IMR-90 (cell line): Measurements from ENCODE around the gene ATOH8. TPM values are rescaled to one million over a fixed set of nuclear protein-coding genes. Genes with fewer than 3 reads are reported as not detected.

Source experiments
- ATAC-seq: fragments of 200-7000 bp; cut with Tn5 transposase; 2 replicates; pipeline ENCODE4 v1.9.1; 2020; ENCODE audit warnings: low read depth, mild to moderate bottlenecking, moderate library complexity
- BruUV-seq: library from RNA; stranded (reverse); fragments of 400-500 nt; replicated peaks from 2 replicates; lab custom pipeline; 2021; lab: Mats Ljungman, UMichigan
- CTCF ChIA-PET: fragments of 300-600 bp; formaldehyde crosslinking; extraction: SDS; loops from one replicate; lab custom pipeline; 2021; ENCODE audit warnings: antibody characterized with exemption; lab: Yijun Ruan, JAX
- POLR2A ChIA-PET: fragments of 300-600 bp; sonication (Branson Sonifier 250); formaldehyde crosslinking; loops from one replicate; lab custom pipeline; 2022; ENCODE audit warnings: antibody characterized with exemption; ENCODE audit not compliant: unreplicated experiment; lab: Charles Lee
- DNase-seq: peaks from one replicate; pipeline ENCODE4 v3.0.0; 2013
- H2AFZ ChIP-seq: replicated peaks from 2 replicates; pipeline ENCODE3; 2013; ENCODE audit warnings: low read length, mild to moderate bottlenecking; ENCODE audit not compliant: poor library complexity
- H2AK5ac ChIP-seq: 2 replicates; pipeline ENCODE4 v1.6.1; 2013; ENCODE audit warnings: low read depth, low read length, inconsistent platforms
- H2AK9ac ChIP-seq: replicated peaks from 2 replicates; pipeline ENCODE3; 2013; ENCODE audit warnings: mild to moderate bottlenecking, low read depth, low read length, moderate library complexity; ENCODE audit not compliant: poor library complexity
- H2BK120ac ChIP-seq: 2 replicates; pipeline ENCODE4 v1.6.1; 2013; ENCODE audit warnings: low read depth, low read length, inconsistent platforms
- H2BK15ac ChIP-seq: 3 replicates; pipeline ENCODE4 v1.6.1; 2013; ENCODE audit warnings: low read depth, low read length, inconsistent platforms
- H2BK20ac ChIP-seq: 2 replicates; pipeline ENCODE4 v1.6.1; 2013; ENCODE audit warnings: low read depth, mild to moderate bottlenecking, inconsistent platforms, low read length, moderate library complexity
- H2BK5ac ChIP-seq: 2 replicates; pipeline ENCODE4 v1.6.1; 2013; ENCODE audit warnings: mild to moderate bottlenecking, low read depth, low read length, inconsistent platforms; ENCODE audit not compliant: poor library complexity, severe bottlenecking
- H3K14ac ChIP-seq: replicated peaks from 2 replicates; pipeline ENCODE4 v1.6.1; 2013; ENCODE audit warnings: low read depth, low read length, inconsistent platforms
- H3K18ac ChIP-seq: 2 replicates; pipeline ENCODE4 v1.6.1; 2013; ENCODE audit warnings: low read depth, low read length, control low read depth
- H3K23ac ChIP-seq: 2 replicates; pipeline ENCODE4 v1.6.1; 2013; ENCODE audit warnings: low read depth, low read length, inconsistent platforms
- H3K27ac ChIP-seq: 2 replicates; pipeline ENCODE4 v1.5.1; 2013; ENCODE audit warnings: mild to moderate bottlenecking, control low read depth, low read length; ENCODE audit not compliant: insufficient read depth
- H3K27me3 ChIP-seq: 2 replicates; pipeline ENCODE4 v1.6.1; 2013; ENCODE audit warnings: low read length; ENCODE audit not compliant: control insufficient read depth, insufficient read depth
- H3K36me3 ChIP-seq: 2 replicates; pipeline ENCODE4 v1.6.1; 2013; ENCODE audit warnings: low read length, mixed read lengths; ENCODE audit not compliant: control insufficient read depth, insufficient read depth
- H3K4ac ChIP-seq: 2 replicates; pipeline ENCODE4 v1.6.1; 2013; ENCODE audit warnings: low read depth, low read length, inconsistent platforms
- H3K4me1 ChIP-seq: 2 replicates; pipeline ENCODE4 v1.6.1; 2013; ENCODE audit warnings: low read length, mixed read lengths; ENCODE audit not compliant: control insufficient read depth, insufficient read depth
- H3K4me2 ChIP-seq: 2 replicates; pipeline ENCODE4 v1.6.1; 2013; ENCODE audit warnings: low read depth, mild to moderate bottlenecking, control low read depth, low read length, moderate library complexity
- H3K4me3 ChIP-seq: 2 replicates; pipeline ENCODE4 v1.5.1; 2013; ENCODE audit warnings: low read depth, mild to moderate bottlenecking, control low read depth, low read length, moderate library complexity; ENCODE audit not compliant: insufficient read depth
- H3K56ac ChIP-seq: 2 replicates; pipeline ENCODE4 v1.6.1; 2013; ENCODE audit warnings: low read length, inconsistent platforms; ENCODE audit not compliant: insufficient read depth; ENCODE audit errors: extremely low read depth
- H3K79me1 ChIP-seq, 2 experiments: 2 replicates each; pipeline ENCODE4 v1.6.1; 2013; ENCODE audit warnings: low read length in 2 of 2, inconsistent platforms in 1 of 2, low read depth in 1 of 2
- H3K9ac ChIP-seq: 2 replicates; pipeline ENCODE4 v1.6.1; 2013; ENCODE audit warnings: low read depth, low read length, control low read depth
- H3K9me1 ChIP-seq: 2 replicates; pipeline ENCODE4 v1.6.1; 2013; ENCODE audit warnings: low read length, inconsistent platforms; ENCODE audit not compliant: insufficient read depth
- H3K9me3 ChIP-seq: 2 replicates; pipeline ENCODE4 v1.6.1; 2013; ENCODE audit warnings: low read length; ENCODE audit not compliant: control insufficient read depth, insufficient read depth
- H4K20me1 ChIP-seq: 2 replicates; pipeline ENCODE4 v1.6.1; 2013; ENCODE audit warnings: low read length, inconsistent platforms; ENCODE audit not compliant: insufficient read depth
- H4K5ac ChIP-seq: 2 replicates; pipeline ENCODE4 v1.6.1; 2013; ENCODE audit warnings: mild to moderate bottlenecking, low read depth, low read length, control low read depth
- H4K8ac ChIP-seq, 2 experiments: 2 replicates each; pipeline ENCODE4 v1.6.1; 2013; ENCODE audit warnings: low read depth in 2 of 2, low read length in 2 of 2, control low read depth in 1 of 2, inconsistent platforms in 1 of 2
- H4K91ac ChIP-seq: 2 replicates; pipeline ENCODE4 v1.6.1; 2013; ENCODE audit warnings: low read depth, low read length, inconsistent platforms; ENCODE audit not compliant: insufficient read depth
- BHLHE40 ChIP-seq: fragments of 150-350 bp; IDR thresholded peaks from 2 replicates; pipeline ENCODE4 v1.6.1; 2016; ENCODE audit warnings: mild to moderate bottlenecking, low read depth, low read length
- CEBPB ChIP-seq: IDR thresholded peaks from 2 replicates; pipeline ENCODE4 v1.6.1; 2012; ENCODE audit warnings: low read depth, low read length, improper control_type of control experiment
- CHD1 ChIP-seq: IDR thresholded peaks from 2 replicates; pipeline ENCODE4 v1.6.1; 2012; ENCODE audit warnings: low read depth, low read length, improper control_type of control experiment
- FOS ChIP-seq: fragments of 150-350 bp; IDR thresholded peaks from 2 replicates; pipeline ENCODE4 v1.6.1; 2016; ENCODE audit warnings: low read depth, low read length
- MAFK ChIP-seq: IDR thresholded peaks from 2 replicates; pipeline ENCODE4 v1.6.1; 2012; ENCODE audit warnings: low read depth, low read length, improper control_type of control experiment
- MAZ ChIP-seq: IDR thresholded peaks from 2 replicates; pipeline ENCODE4 v1.6.1; 2012; ENCODE audit warnings: low read depth, mild to moderate bottlenecking, low read length, improper control_type of control experiment, moderate library complexity, borderline replicate concordance
- MXI1 ChIP-seq: IDR thresholded peaks from 2 replicates; pipeline ENCODE4 v1.6.1; 2012; ENCODE audit warnings: low read depth, mild to moderate bottlenecking, low read length, moderate library complexity, borderline replicate concordance
- NFE2L2 ChIP-seq: fragments of 150-350 bp; IDR thresholded peaks from 2 replicates; pipeline ENCODE4 v1.6.1; 2016; ENCODE audit warnings: low read depth, mild to moderate bottlenecking, low read length
- RAD21 ChIP-seq: IDR thresholded peaks from 2 replicates; pipeline ENCODE4 v1.6.1; 2012; ENCODE audit warnings: low read length, improper control_type of control experiment
- RCOR1 ChIP-seq: IDR thresholded peaks from 2 replicates; pipeline ENCODE4 v1.6.1; 2012; ENCODE audit warnings: mild to moderate bottlenecking, low read length, improper control_type of control experiment; ENCODE audit not compliant: insufficient replicate concordance
- RFX5 ChIP-seq: IDR thresholded peaks from 2 replicates; pipeline ENCODE4 v1.8.0; 2012; ENCODE audit warnings: low read depth, mild to moderate bottlenecking, low read length, moderate library complexity
- SMC3 ChIP-seq: fragments of 150-350 bp; IDR thresholded peaks from 2 replicates; pipeline ENCODE4 v1.6.1; 2016; ENCODE audit warnings: low read depth, mild to moderate bottlenecking, antibody characterized with exemption, low read length, moderate library complexity
- WGBS, 2 experiments: methylation state at CpG; one replicate each; pipeline versions ENCODE4 v1.1.5 to v1.1.7; 2013; ENCODE audit warnings: missing lambda C conversion rate in 2 of 2; ENCODE audit not compliant: insufficient read length in 1 of 2; ENCODE audit errors: extremely low coverage in 2 of 2; 5-methylcytosine and 5-hydroxymethylcytosine counted together
- dilution Hi-C: fragments of 300-500 bp; cut with HindIII; formaldehyde crosslinking; loops from one replicate; pipeline ENCODE4 v1.14.3; 2018; ENCODE audit warnings: low sequenced_read_pairs; ENCODE audit not compliant: unreplicated experiment
- in situ Hi-C: fragments of 300-500 bp; cut with MboI; formaldehyde crosslinking; loops from 3 replicates; pipeline ENCODE4 v1.14.3; 2019; ENCODE audit warnings: low sequenced_read_pairs, inconsistent platforms, mixed read lengths
- intact Hi-C: fragments of 100-400 bp; cut with micrococcal nuclease; formaldehyde crosslinking; loops from 2 replicates; pipeline ENCODE4 v1.10.0; 2022
- polyA plus RNA-seq, 3 experiments: library from polyadenylated mRNA; depleted of rRNA; stranded (reverse); fragments of >200 nt; gene quantifications; 2 replicates each; pipeline ENCODE4 v1.2.3, GENCODE V29; 2012; ENCODE audit warnings: low replicate concordance in 1 of 3
- total RNA-seq: library from RNA; depleted of rRNA; stranded (reverse); fragments of >200 nt; gene quantifications from 2 replicates; pipeline ENCODE4 v1.2.3, GENCODE V29; 2012
- TF ChIP-seq, protein P1 (sequence below): fragments of 150-350 bp; IDR thresholded peaks from 2 replicates; pipeline ENCODE4 v1.6.1; 2017; ENCODE audit warnings: mild to moderate bottlenecking, antibody characterized with exemption, low read length, low read depth
- TF ChIP-seq, protein P2 (sequence below): conservative IDR thresholded peaks from 2 replicates; pipeline ENCODE4 v1.5.1; 2012; ENCODE audit warnings: mild to moderate bottlenecking, low read depth, low read length, improper control_type of control experiment

ATOH8 gene
- total and polyA plus RNA-seq, 2 of the 4 experiments (the other 2 are of a cell fraction) = 7.9 to 9.0 TPM

GRCh38 chr2:85734942-85735608 is 18.7 kb upstream of the ATOH8 start:
- 100% methylated on average over 1 of the region's 5 CpGs; no CpG with 5 or more reads in 1 of the 2 experiments for WGBS, 2 experiments
- TF ChIP-seq SMC3 (no peak), FOS (no peak), MAFK (no peak), MAZ (no peak), MXI1 (no peak), RFX5 (no peak), BHLHE40 (no peak), NFE2L2 (no peak), CHD1 (no peak), RAD21 (no peak), RCOR1 (no peak), CEBPB (no peak)
- TF ChIP-seq, protein P1, sequence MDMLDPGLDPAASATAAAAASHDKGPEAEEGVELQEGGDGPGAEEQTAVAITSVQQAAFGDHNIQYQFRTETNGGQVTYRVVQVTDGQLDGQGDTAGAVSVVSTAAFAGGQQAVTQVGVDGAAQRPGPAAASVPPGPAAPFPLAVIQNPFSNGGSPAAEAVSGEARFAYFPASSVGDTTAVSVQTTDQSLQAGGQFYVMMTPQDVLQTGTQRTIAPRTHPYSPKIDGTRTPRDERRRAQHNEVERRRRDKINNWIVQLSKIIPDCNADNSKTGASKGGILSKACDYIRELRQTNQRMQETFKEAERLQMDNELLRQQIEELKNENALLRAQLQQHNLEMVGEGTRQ = no peak
- TF ChIP-seq, protein P2, sequence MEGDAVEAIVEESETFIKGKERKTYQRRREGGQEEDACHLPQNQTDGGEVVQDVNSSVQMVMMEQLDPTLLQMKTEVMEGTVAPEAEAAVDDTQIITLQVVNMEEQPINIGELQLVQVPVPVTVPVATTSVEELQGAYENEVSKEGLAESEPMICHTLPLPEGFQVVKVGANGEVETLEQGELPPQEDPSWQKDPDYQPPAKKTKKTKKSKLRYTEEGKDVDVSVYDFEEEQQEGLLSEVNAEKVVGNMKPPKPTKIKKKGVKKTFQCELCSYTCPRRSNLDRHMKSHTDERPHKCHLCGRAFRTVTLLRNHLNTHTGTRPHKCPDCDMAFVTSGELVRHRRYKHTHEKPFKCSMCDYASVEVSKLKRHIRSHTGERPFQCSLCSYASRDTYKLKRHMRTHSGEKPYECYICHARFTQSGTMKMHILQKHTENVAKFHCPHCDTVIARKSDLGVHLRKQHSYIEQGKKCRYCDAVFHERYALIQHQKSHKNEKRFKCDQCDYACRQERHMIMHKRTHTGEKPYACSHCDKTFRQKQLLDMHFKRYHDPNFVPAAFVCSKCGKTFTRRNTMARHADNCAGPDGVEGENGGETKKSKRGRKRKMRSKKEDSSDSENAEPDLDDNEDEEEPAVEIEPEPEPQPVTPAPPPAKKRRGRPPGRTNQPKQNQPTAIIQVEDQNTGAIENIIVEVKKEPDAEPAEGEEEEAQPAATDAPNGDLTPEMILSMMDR = no peak
- Histone ChIP-seq H3K4me3 (no peak overlapping the region), H3K4ac (peak overlapping the region; percentile 15), H2BK5ac (no peak overlapping the region), H3K23ac (no peak overlapping the region), H3K4me2 (no peak overlapping the region), H3K27me3 (no peaks in the 10 kb centered on the region), H3K9ac (no peak overlapping the region), H4K5ac (no peak overlapping the region), H3K4me1 (peaks cover 9% of the 10 kb centered on the region), H4K20me1 (no peaks in the 10 kb centered on the region), H3K27ac (no peak overlapping the region), H2AK5ac (peak overlapping the region; percentile 56; the same call in 1 of the 2 replicates), H3K36me3 (no peaks in the 10 kb centered on the region), H3K56ac (no peak overlapping the region), H3K14ac (peak overlapping the region; percentile 51; the same call in 1 of the 2 replicates), H3K9me3 (no peaks in the 10 kb centered on the region), H2BK20ac (peak overlapping the region; percentile 29; the same call in 1 of the 2 replicates), H2AFZ (no peak overlapping the region), H4K8ac (no peak overlapping the region), H3K9me1 (peaks cover 6% of the 10 kb centered on the region; the same call in 1 of the 2 replicates), H4K91ac (no peak overlapping the region), H3K18ac (no peak overlapping the region), H2BK15ac (0 out of 3 replicates have a peak overlapping the region, but pooled peaks have one; percentile 18), H3K79me1 (no peaks in the 10 kb centered on the region), H2AK9ac (no peak overlapping the region), H2BK120ac (peak overlapping the region; percentile 6; the same call in 1 of the 2 replicates)
- in situ Hi-C loops (loop anchor here (5.0 kb wide), 1 partner anchor 77 kb away; no protein-coding TSS in a partner anchor), intact Hi-C loops (no loop called here), dilution Hi-C loops (no loop called here)
- no TSS peak for BruUV-seq
- DNase-seq (peak; percentile 58), ATAC-seq (no peak)
- ChIA-PET CTCF (interaction anchor here (0.5 to 0.9 kb wide), 3 partner anchors 64 to 83 kb away, joined by 4 to 8 read pairs (median 5); no protein-coding TSS in a partner anchor), POLR2A (no interaction called here)
